Neural cell (in vitro differentiated cells): ENCODE results near the gene MYBPHL. TPM values are rescaled to one million over a fixed set of nuclear protein-coding genes. Genes with fewer than 3 reads are reported as not detected.

Source experiments
- H2AFZ ChIP-seq: fragments of 200-600, 300-800 bp; sonication (generic), shearing (Covaris generic); 2 replicates; pipeline ENCODE4 v1.6.0; 2014; ENCODE audit warnings: low read depth, mild to moderate bottlenecking, antibody characterized with exemption, low read length, moderate library complexity
- H3F3A ChIP-seq: fragments of 200-600 bp; shearing (Covaris generic); 2 replicates; pipeline ENCODE4 v1.6.1; 2016; ENCODE audit warnings: mild to moderate bottlenecking, moderate library complexity, mixed read lengths, antibody characterized with exemption, low read length; ENCODE audit not compliant: insufficient read depth, poor library complexity, severe bottlenecking
- H3K27ac ChIP-seq: fragments of 200-600, 300-800 bp; sonication (generic), shearing (Covaris generic); 2 replicates; pipeline ENCODE4 v1.5.1; 2014; ENCODE audit warnings: mild to moderate bottlenecking, low read length, moderate library complexity
- H3K27me3 ChIP-seq: fragments of 300-800, 200-600 bp; sonication (generic), shearing (Covaris generic); 2 replicates; pipeline ENCODE4 v1.6.0; 2014; ENCODE audit warnings: mild to moderate bottlenecking, low read depth, low read length, moderate library complexity; ENCODE audit not compliant: insufficient read depth
- H3K36me3 ChIP-seq: fragments of 300-800, 200-600 bp; sonication (generic), shearing (Covaris generic); 2 replicates; pipeline ENCODE4 v1.5.1; 2014; ENCODE audit warnings: mild to moderate bottlenecking, antibody characterized with exemption, low read length, moderate library complexity; ENCODE audit not compliant: insufficient read depth
- H3K4me2 ChIP-seq: fragments of 300-800, 200-600 bp; sonication (generic), shearing (Covaris generic); 2 replicates; pipeline ENCODE4 v1.6.0; 2014; ENCODE audit warnings: mild to moderate bottlenecking, low read length
- H3K4me3 ChIP-seq: fragments of 300-800, 200-600 bp; sonication (generic), shearing (Covaris generic); 2 replicates; pipeline ENCODE4 v1.5.1; 2014; ENCODE audit warnings: mild to moderate bottlenecking, low read length, moderate library complexity
- H3K79me2 ChIP-seq: fragments of 200-600 bp; shearing (Covaris generic); replicated peaks from 2 replicates; pipeline ENCODE4 v1.6.0; 2014; ENCODE audit warnings: mild to moderate bottlenecking, low read length, moderate library complexity; ENCODE audit not compliant: insufficient read depth
- H3K9ac ChIP-seq: fragments of 300-800, 200-600 bp; sonication (generic), shearing (Covaris generic); 2 replicates; pipeline ENCODE4 v1.6.1; 2016; ENCODE audit warnings: mild to moderate bottlenecking, low read length, mixed read lengths
- H3K9me2 ChIP-seq: fragments of 200-600 bp; shearing (Covaris generic); 2 replicates; pipeline ENCODE4 v1.6.1; 2016; ENCODE audit warnings: mild to moderate bottlenecking, low read length, mixed read lengths; ENCODE audit not compliant: insufficient read depth
- H3K9me3 ChIP-seq: fragments of 200-600, 300-800 bp; sonication (generic), shearing (Covaris generic); 2 replicates; pipeline ENCODE4 v1.6.1; 2016; ENCODE audit warnings: mild to moderate bottlenecking, mixed run types, low read length, moderate library complexity, mixed read lengths
- H4K20me1 ChIP-seq: fragments of 200-600 bp; shearing (Covaris generic); 2 replicates; pipeline ENCODE4 v1.6.1; 2016; ENCODE audit warnings: mild to moderate bottlenecking, mixed run types; ENCODE audit not compliant: insufficient read depth
- CTCF ChIP-seq: fragments of 450-650 bp; IDR thresholded peaks from 2 replicates; pipeline ENCODE4 v1.5.1; 2014; ENCODE audit warnings: antibody characterized with exemption, mild to moderate bottlenecking, moderate library complexity; ENCODE audit not compliant: poor library complexity, severe bottlenecking
- EP300 ChIP-seq: fragments of 450-650 bp; conservative IDR thresholded peaks from 2 replicates; pipeline ENCODE4 v1.6.1; 2014; ENCODE audit warnings: antibody characterized with exemption, mild to moderate bottlenecking, moderate library complexity; ENCODE audit not compliant: poor library complexity, severe bottlenecking
- EZH2 ChIP-seq: fragments of 200-600, 300-800 bp; shearing (Covaris generic), sonication (generic); IDR thresholded peaks from 2 replicates; pipeline ENCODE4 v1.6.1; 2014; ENCODE audit warnings: antibody characterized with exemption, low read length, borderline replicate concordance, mild to moderate bottlenecking; ENCODE audit not compliant: insufficient read depth, poor library complexity, severe bottlenecking
- MXI1 ChIP-seq: fragments of 450-650 bp; conservative IDR thresholded peaks from 2 replicates; pipeline ENCODE4 v1.6.1; 2014; ENCODE audit warnings: antibody characterized with exemption, mild to moderate bottlenecking; ENCODE audit not compliant: poor library complexity, severe bottlenecking
- POLR2AphosphoS5 ChIP-seq: IDR thresholded peaks from 2 replicates; pipeline ENCODE4 v1.6.1; 2012
- RAD21 ChIP-seq: fragments of 450-650 bp; conservative IDR thresholded peaks from 2 replicates; pipeline ENCODE4 v1.6.1; 2014; ENCODE audit warnings: antibody characterized with exemption, mild to moderate bottlenecking, moderate library complexity
- SMC3 ChIP-seq: fragments of 450-650 bp; conservative IDR thresholded peaks from 2 replicates; pipeline ENCODE4 v1.6.1; 2014; ENCODE audit warnings: antibody characterized with exemption, mild to moderate bottlenecking, moderate library complexity; ENCODE audit not compliant: poor library complexity
- TAF1 ChIP-seq: IDR thresholded peaks from 2 replicates; pipeline ENCODE4 v1.6.1; 2012; ENCODE audit warnings: low read depth
- polyA plus RNA-seq: library from polyadenylated mRNA; depleted of rRNA; stranded (reverse); fragments of >200 nt; gene quantifications from 2 replicates; pipeline ENCODE4 v1.2.3, GENCODE V29; 2014
- TF ChIP-seq, protein P1 (sequence below): IDR thresholded peaks from 2 replicates; pipeline ENCODE4 v1.6.1; 2012; ENCODE audit warnings: borderline replicate concordance

Gene MYBPHL
- polyA plus RNA-seq, 1 donor from 2014 or later: 1.6 TPM

GRCh38 chr1:109269981-109270622, 36.7 kb downstream of the MYBPHL start:
- peaks cover 5% of the 10 kb centered on the region for H3K36me3 ChIP-seq
- H3K9me2 ChIP-seq: no peaks in the 10 kb centered on the region

GRCh38 chr1:109269212-109269980, 37.4 kb downstream of the MYBPHL start:
- Histone ChIP-seq H3K27me3 (no peaks in the 10 kb centered on the region), H3K9me3 (no peaks in the 10 kb centered on the region), H3K9me2 (no peaks in the 10 kb centered on the region), H3K79me2 (no peaks in the 10 kb centered on the region), H3K4me2 (no peak overlapping the region), H2AFZ (no peak overlapping the region), H3K27ac (no peak overlapping the region), H3F3A (no peaks in the 10 kb centered on the region), H3K9ac (no peak overlapping the region), H4K20me1 (no peaks in the 10 kb centered on the region), H3K36me3 (peaks cover 5% of the 10 kb centered on the region), H3K4me3 (no peak overlapping the region)
- no peak for TF ChIP-seq CTCF
- TF ChIP-seq MXI1: no peak
- no peak for TF ChIP-seq EP300
- TF ChIP-seq EZH2: no peak
- no peak for TF ChIP-seq SMC3
- TF ChIP-seq POLR2AphosphoS5: no peak

More at GRCh38 chr1:109269981-109270622, 36.7 kb downstream of the MYBPHL start:
- TF ChIP-seq RAD21: no peak
- TF ChIP-seq CTCF: no peak
- TF ChIP-seq MXI1: no peak
- no peak for TF ChIP-seq EP300
- no peak for TF ChIP-seq TAF1
- TF ChIP-seq, protein P1, sequence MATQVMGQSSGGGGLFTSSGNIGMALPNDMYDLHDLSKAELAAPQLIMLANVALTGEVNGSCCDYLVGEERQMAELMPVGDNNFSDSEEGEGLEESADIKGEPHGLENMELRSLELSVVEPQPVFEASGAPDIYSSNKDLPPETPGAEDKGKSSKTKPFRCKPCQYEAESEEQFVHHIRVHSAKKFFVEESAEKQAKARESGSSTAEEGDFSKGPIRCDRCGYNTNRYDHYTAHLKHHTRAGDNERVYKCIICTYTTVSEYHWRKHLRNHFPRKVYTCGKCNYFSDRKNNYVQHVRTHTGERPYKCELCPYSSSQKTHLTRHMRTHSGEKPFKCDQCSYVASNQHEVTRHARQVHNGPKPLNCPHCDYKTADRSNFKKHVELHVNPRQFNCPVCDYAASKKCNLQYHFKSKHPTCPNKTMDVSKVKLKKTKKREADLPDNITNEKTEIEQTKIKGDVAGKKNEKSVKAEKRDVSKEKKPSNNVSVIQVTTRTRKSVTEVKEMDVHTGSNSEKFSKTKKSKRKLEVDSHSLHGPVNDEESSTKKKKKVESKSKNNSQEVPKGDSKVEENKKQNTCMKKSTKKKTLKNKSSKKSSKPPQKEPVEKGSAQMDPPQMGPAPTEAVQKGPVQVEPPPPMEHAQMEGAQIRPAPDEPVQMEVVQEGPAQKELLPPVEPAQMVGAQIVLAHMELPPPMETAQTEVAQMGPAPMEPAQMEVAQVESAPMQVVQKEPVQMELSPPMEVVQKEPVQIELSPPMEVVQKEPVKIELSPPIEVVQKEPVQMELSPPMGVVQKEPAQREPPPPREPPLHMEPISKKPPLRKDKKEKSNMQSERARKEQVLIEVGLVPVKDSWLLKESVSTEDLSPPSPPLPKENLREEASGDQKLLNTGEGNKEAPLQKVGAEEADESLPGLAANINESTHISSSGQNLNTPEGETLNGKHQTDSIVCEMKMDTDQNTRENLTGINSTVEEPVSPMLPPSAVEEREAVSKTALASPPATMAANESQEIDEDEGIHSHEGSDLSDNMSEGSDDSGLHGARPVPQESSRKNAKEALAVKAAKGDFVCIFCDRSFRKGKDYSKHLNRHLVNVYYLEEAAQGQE: no peak
- TF ChIP-seq SMC3: no peak
- TF ChIP-seq EZH2: no peak
- no peak for TF ChIP-seq POLR2AphosphoS5
- H3K27me3 ChIP-seq: no peaks in the 10 kb centered on the region
- H3K27ac ChIP-seq: no peak overlapping the region
- H3K9me3 ChIP-seq: no peaks in the 10 kb centered on the region
- H3K4me2 ChIP-seq: no peak overlapping the region
- no peak overlapping the region for H3K9ac ChIP-seq
- no peak overlapping the region for H2AFZ ChIP-seq
- H3K79me2 ChIP-seq: no peaks in the 10 kb centered on the region
- no peak overlapping the region for H3K4me3 ChIP-seq
- H3F3A ChIP-seq: no peaks in the 10 kb centered on the region
- H4K20me1 ChIP-seq: no peaks in the 10 kb centered on the region
